OCI-LY1 (cell line): ENCODE data around the gene PPP2CA.

ENCODE experiments used
- H2AFZ ChIP-seq: fragments of 200-600 bp; sonication (generic), shearing (Covaris generic); 2 replicates; pipeline ENCODE4 v1.6.0; 2014; ENCODE audit warnings: antibody characterized with exemption, mild to moderate bottlenecking, low read length
- H3F3A ChIP-seq: fragments of 200-600 bp; sonication (generic), shearing (Covaris generic); 2 replicates; pipeline ENCODE4 v1.6.0; 2014; ENCODE audit warnings: mild to moderate bottlenecking, antibody characterized with exemption, low read length, moderate library complexity; ENCODE audit not compliant: insufficient read depth
- H3K27ac ChIP-seq: fragments of 200-600 bp; sonication (generic); 2 replicates; pipeline ENCODE4 v1.5.1; 2014; ENCODE audit warnings: low read length, mixed run types, mild to moderate bottlenecking, low read depth; ENCODE audit not compliant: poor library complexity, severe bottlenecking
- H3K27me3 ChIP-seq: fragments of 200-600 bp; sonication (generic); 2 replicates; pipeline ENCODE4 v1.6.0; 2014; ENCODE audit warnings: antibody characterized with exemption, mild to moderate bottlenecking, low read length, moderate library complexity; ENCODE audit not compliant: insufficient read depth
- H3K36me3 ChIP-seq: fragments of 200-600 bp; sonication (generic); 2 replicates; pipeline ENCODE4 v1.6.1; 2014; ENCODE audit warnings: mild to moderate bottlenecking, antibody characterized with exemption, low read length, moderate library complexity, mixed read lengths; ENCODE audit not compliant: insufficient read depth
- H3K4me1 ChIP-seq: fragments of 200-600 bp; sonication (generic); 2 replicates; pipeline ENCODE4 v1.5.1; 2014; ENCODE audit warnings: mild to moderate bottlenecking, low read length, moderate library complexity; ENCODE audit not compliant: insufficient read depth, severe bottlenecking
- H3K4me2 ChIP-seq: fragments of 200-600 bp; sonication (generic), shearing (Covaris generic); 2 replicates; pipeline ENCODE4 v1.6.1; 2014; ENCODE audit warnings: low read length
- H3K4me3 ChIP-seq: fragments of 200-600 bp; sonication (generic); 2 replicates; pipeline ENCODE4 v1.5.1; 2014; ENCODE audit warnings: low read length, low read depth, mild to moderate bottlenecking, mixed read lengths; ENCODE audit not compliant: poor library complexity, severe bottlenecking
- H3K79me2 ChIP-seq: fragments of 200-600 bp; shearing (Covaris generic); 2 replicates; pipeline ENCODE4 v1.6.1; 2016; ENCODE audit warnings: mixed run types, low read length, mixed read lengths; ENCODE audit not compliant: insufficient read depth
- H3K9ac ChIP-seq: fragments of 200-600 bp; sonication (generic), shearing (Covaris generic); 2 replicates; pipeline ENCODE4 v1.6.1; 2014; ENCODE audit warnings: mild to moderate bottlenecking, low read length, mixed read lengths
- H3K9me2 ChIP-seq: fragments of 200-600 bp; sonication (generic), shearing (Covaris generic); 2 replicates; pipeline ENCODE4 v1.6.1; 2014; ENCODE audit warnings: low read depth, mild to moderate bottlenecking, low read length, mixed read lengths
- H3K9me3 ChIP-seq: fragments of 200-600 bp; shearing (Covaris generic); 2 replicates; pipeline ENCODE4 v1.6.1; 2014; ENCODE audit warnings: low read length, mixed read lengths
- H4K20me1 ChIP-seq: fragments of 200-600 bp; sonication (generic), shearing (Covaris generic); 2 replicates; pipeline ENCODE4 v1.6.0; 2016; ENCODE audit warnings: mild to moderate bottlenecking, low read length; ENCODE audit not compliant: insufficient read depth
- CTCF ChIP-seq: fragments of 200-600 bp; sonication (generic), shearing (Covaris generic); IDR thresholded peaks from 2 replicates; pipeline ENCODE4 v1.5.1; 2017; ENCODE audit warnings: mild to moderate bottlenecking, antibody characterized with exemption, low read length, moderate library complexity, mixed read lengths
- EZH2 ChIP-seq: fragments of 200-600 bp; sonication (generic), shearing (Covaris generic); IDR thresholded peaks from 2 replicates; pipeline ENCODE4 v1.8.0; 2017; ENCODE audit warnings: borderline replicate concordance, mixed run types, mild to moderate bottlenecking, antibody characterized with exemption, low read length, moderate library complexity, mixed read lengths

Gene PPP2CA

DNA sequence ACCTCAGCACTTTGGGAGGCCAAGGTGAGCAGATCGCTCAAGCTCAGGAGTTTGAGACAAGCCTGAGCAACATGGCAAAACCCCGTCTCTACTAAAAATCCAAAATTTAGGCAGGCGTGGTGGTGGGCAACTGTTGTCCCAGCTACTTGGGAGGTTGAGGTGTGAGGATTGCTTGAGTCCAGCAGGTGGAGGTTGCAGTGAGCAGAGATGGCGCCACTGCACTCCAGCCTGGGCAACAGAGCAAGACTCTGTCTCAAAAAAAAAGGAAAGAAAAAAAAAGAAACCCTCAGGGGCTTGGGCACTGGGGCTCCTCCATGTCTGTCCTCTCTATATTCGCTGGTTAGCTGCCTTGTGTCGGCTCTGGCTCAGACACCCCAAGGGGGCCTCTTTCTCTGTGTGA, 10.9 kb upstream of the PPP2CA start:
- TF ChIP-seq CTCF, result no peak
- TF ChIP-seq EZH2, result no peak
- Histone ChIP-seq H3K4me2 (no peak overlapping the region), H3K27ac (no peak overlapping the region), H3K9me2 (no peaks in the 10 kb centered on the region), H3F3A (no peaks in the 10 kb centered on the region; the same call in 1 of the 2 replicates), H3K4me1 (no peaks in the 10 kb centered on the region), H3K27me3 (0 out of 2 replicates have a peak, but pooled peaks cover 2% of the 10 kb centered on the region), H3K79me2 (no peaks in the 10 kb centered on the region), H3K9me3 (no peaks in the 10 kb centered on the region), H2AFZ (no peak overlapping the region), H3K36me3 (no peaks in the 10 kb centered on the region), H3K4me3 (no peak overlapping the region), H3K9ac (no peak overlapping the region), H4K20me1 (no peaks in the 10 kb centered on the region)

DNA sequence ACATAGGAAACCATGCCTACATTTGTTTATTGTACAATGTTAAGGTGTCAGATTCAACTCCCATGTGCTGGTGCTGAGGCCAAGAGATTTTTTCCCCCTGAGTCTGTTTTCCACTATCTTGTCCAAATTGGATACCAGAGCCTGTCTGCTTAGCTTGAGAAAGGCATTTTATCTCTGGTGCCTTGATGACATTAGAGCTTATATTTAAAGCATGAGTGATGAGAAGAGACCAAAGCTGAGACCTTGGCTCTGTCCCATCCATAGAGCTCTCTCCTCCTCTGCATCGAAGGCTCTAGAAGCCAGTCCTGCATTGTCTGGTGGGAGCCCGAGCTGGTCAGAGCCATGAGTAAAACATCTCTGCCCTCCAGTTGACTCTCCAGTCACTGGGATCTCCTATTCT, 10.4 kb upstream of the PPP2CA start:
- Histone ChIP-seq H3K9me3 (no peaks in the 10 kb centered on the region), H3K4me3 (no peak overlapping the region), H3K27ac (no peak overlapping the region), H3F3A (no peaks in the 10 kb centered on the region; the same call in 1 of the 2 replicates), H3K4me2 (no peak overlapping the region), H3K27me3 (0 out of 2 replicates have a peak, but pooled peaks cover 2% of the 10 kb centered on the region), H3K79me2 (no peaks in the 10 kb centered on the region), H2AFZ (no peak overlapping the region), H3K36me3 (no peaks in the 10 kb centered on the region), H3K9me2 (no peaks in the 10 kb centered on the region), H3K4me1 (no peaks in the 10 kb centered on the region), H3K9ac (no peak overlapping the region), H4K20me1 (no peaks in the 10 kb centered on the region)
- no peak for TF ChIP-seq CTCF
- no peak for TF ChIP-seq EZH2

DNA sequence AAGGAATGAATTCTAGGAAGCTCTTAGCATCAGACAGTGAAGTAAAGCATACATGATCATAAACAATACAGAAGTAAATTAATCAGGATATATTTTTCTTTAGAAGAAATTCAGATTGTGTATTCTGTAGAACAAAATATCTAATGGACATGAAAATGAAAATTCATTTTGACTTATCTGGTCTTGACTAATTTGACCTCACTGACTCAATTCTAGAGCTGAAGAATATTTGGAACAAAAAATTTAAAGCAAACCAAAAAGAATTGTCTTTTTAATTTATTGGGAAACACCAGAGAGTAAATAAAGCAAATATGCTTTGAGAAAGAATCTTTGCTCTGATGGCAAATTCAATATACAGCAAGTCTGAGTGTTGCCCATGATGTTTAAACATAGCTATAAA, 2.8 kb upstream of the PPP2CA start:
- Histone ChIP-seq H2AFZ (no peak overlapping the region), H3K79me2 (peaks cover 22% of the 10 kb centered on the region), H3K9me3 (no peaks in the 10 kb centered on the region), H3K27ac (no peak overlapping the region), H3K27me3 (no peaks in the 10 kb centered on the region), H3K36me3 (peaks cover 18% of the 10 kb centered on the region), H3K9me2 (no peaks in the 10 kb centered on the region), H3K4me1 (peaks cover 19% of the 10 kb centered on the region), H3K4me3 (no peak overlapping the region), H3K9ac (no peak overlapping the region), H3F3A (no peaks in the 10 kb centered on the region; the same call in 1 of the 2 replicates), H3K4me2 (no peak overlapping the region), H4K20me1 (no peaks in the 10 kb centered on the region)
- TF ChIP-seq EZH2 (no peak), CTCF (no peak)
